ENCODE data around the gene KDM2B.

- no peak for TF ChIP-seq CTCF (IDR thresholded peaks at IDR 0.05; ENCODE audit: low read depth, low read length)
- no peak for TF ChIP-seq MYC (IDR thresholded peaks at IDR 0.05; ENCODE audit: low read depth, low read length)
Measured at GRCh38 chr12:121507984-121508383, 72.8 kb downstream of the KDM2B start.

Data from NB4 (cell line).